Fibroblast of upper back skin (primary cell): ENCODE results near the gene TBL1Y.
A peak's percentile ranks its signal among the peaks of the same experiment; 100 is the strongest.
"Not testable (repeated sequence)": the region's sequence is repeated elsewhere in the genome, so short reads cannot be mapped to it uniquely, and the experiment has no call there.

Experiments
- DNase-seq: peaks from one replicate; pipeline ENCODE4 v3.0.0-alpha.2; 2013

The TBL1Y gene

GRCh38 chrY:6910372-6911252, at the start of gene TBL1Y:
Gene TBL1Y, plus strand, starts transcription at chrY:6910697. Its CDS starts 114,388 bp downstream, at chrY:7025085.
- no peak for DNase-seq

- DNase-seq: no peak
These were observed 16.0 kb upstream of the TBL1Y start for GRCh38 chrY:6894496-6894895.

- no peak for DNase-seq
These were observed 15.3 kb upstream of the TBL1Y start for GRCh38 chrY:6895236-6895635.

GRCh38 chrY:6902116-6902515, 8.4 kb upstream of the TBL1Y start:
- not testable (repeated sequence) for DNase-seq

- no peak for DNase-seq
These were observed 2.9 kb upstream of the TBL1Y start for GRCh38 chrY:6907591-6907990.

- not testable (repeated sequence) for DNase-seq
These were observed 2.5 kb upstream of the TBL1Y start for GRCh38 chrY:6908021-6908420.

- no peak for DNase-seq
These were observed 1.4 kb upstream of the TBL1Y start for GRCh38 chrY:6909118-6909521.

GRCh38 chrY:6909856-6910255, 641 bp upstream of the TBL1Y start:
- no peak for DNase-seq

- DNase-seq: no peak
These were observed 870 bp downstream of the TBL1Y start, which contains the start of gene AMELY for GRCh38 chrY:6911253-6911881. Gene AMELY, minus strand, starts transcription at chrY:6911752. Its CDS starts 39,144 bp downstream, at chrY:6872608.

- DNase-seq: no peak
These were observed 2.9 kb downstream of the TBL1Y start for GRCh38 chrY:6913362-6913761.

- no peak for DNase-seq
These were observed 10.6 kb downstream of the TBL1Y start for GRCh38 chrY:6921061-6921460.

- DNase-seq: no peak
These were observed 17.8 kb downstream of the TBL1Y start for GRCh38 chrY:6928265-6928664.

GRCh38 chrY:6929237-6929636, 18.7 kb downstream of the TBL1Y start:
- DNase-seq: no peak

- no peak for DNase-seq
These were observed 21.4 kb downstream of the TBL1Y start for GRCh38 chrY:6931779-6932396.

- no peak for DNase-seq
These were observed 25.0 kb downstream of the TBL1Y start for GRCh38 chrY:6935497-6935896.

- no peak for DNase-seq
These were observed 37.2 kb downstream of the TBL1Y start for GRCh38 chrY:6947695-6948094.

- DNase-seq: no peak
These were observed 37.9 kb downstream of the TBL1Y start for GRCh38 chrY:6948378-6948777.

- DNase-seq: no peak
These were observed 39.5 kb downstream of the TBL1Y start for GRCh38 chrY:6949947-6950346.

GRCh38 chrY:6964732-6965131, 54.2 kb downstream of the TBL1Y start:
- DNase-seq: peak; percentile 28

GRCh38 chrY:6966521-6966920, 56.0 kb downstream of the TBL1Y start:
- DNase-seq: no peak

GRCh38 chrY:6967736-6968135, 57.2 kb downstream of the TBL1Y start:
- DNase-seq: no peak

- no peak for DNase-seq
These were observed 57.7 kb downstream of the TBL1Y start for GRCh38 chrY:6968191-6968590.

GRCh38 chrY:6972271-6972887, 61.9 kb downstream of the TBL1Y start:
- no peak for DNase-seq
